HepG2 (cell line): Measurements from ENCODE around the gene ADSS1. TPM values are rescaled to one million over a fixed set of nuclear protein-coding genes. Genes with fewer than 3 reads are reported as not detected.

Source experiments
- FOXA1 ChIP-seq, 2 experiments: fragments of 450-650 bp in 1 of 2; sonication (generic) in 1 of 2; formaldehyde crosslinking in 1 of 2; IDR thresholded peaks; 2 replicates each; pipeline versions ENCODE4 v1.4.0 to v1.6.1; 2016 to 2020; ENCODE audit warnings: missing genetic modification reagents in 1 of 2
- HNF1B ChIP-seq: sonication (generic); formaldehyde crosslinking; IDR thresholded peaks from 2 replicates; pipeline ENCODE4 v1.5.1; 2020; ENCODE audit warnings: mild to moderate bottlenecking, moderate library complexity, missing genetic modification reagents
- KLF6 ChIP-seq: IDR thresholded peaks from 2 replicates; pipeline ENCODE4 v1.8.0; 2016; ENCODE audit warnings: missing biosample characterization, missing genetic modification reagents
- POGZ ChIP-seq: sonication (generic); formaldehyde crosslinking; IDR thresholded peaks from 2 replicates; pipeline ENCODE4 v1.4.0; 2020; ENCODE audit warnings: mild to moderate bottlenecking, missing genetic modification reagents
- REPIN1 ChIP-seq: sonication (generic); formaldehyde crosslinking; IDR thresholded peaks from 2 replicates; pipeline ENCODE4 v1.8.0; 2022; ENCODE audit warnings: missing genetic modification reagents, low read depth, mild to moderate bottlenecking, borderline replicate concordance
- RERE ChIP-seq: IDR thresholded peaks from 2 replicates; pipeline ENCODE4 v1.6.1; 2016; ENCODE audit warnings: low read depth, missing genetic modification reagents, missing compliant biosample characterization
- SIX4 ChIP-seq: sonication (generic); formaldehyde crosslinking; IDR thresholded peaks from 2 replicates; pipeline ENCODE4 v1.4.0; 2020; ENCODE audit warnings: missing genetic modification reagents
- SMAD3 ChIP-seq: sonication (generic); formaldehyde crosslinking; IDR thresholded peaks from 2 replicates; pipeline ENCODE4 v1.4.0; 2020; ENCODE audit warnings: missing genetic modification reagents
- STAT5B ChIP-seq: sonication (generic); formaldehyde crosslinking; IDR thresholded peaks from 2 replicates; pipeline ENCODE4 v1.4.0; 2020; ENCODE audit warnings: missing genetic modification reagents
- XBP1 ChIP-seq: sonication (generic); formaldehyde crosslinking; IDR thresholded peaks from 2 replicates; pipeline ENCODE4 v1.5.0; 2020; ENCODE audit warnings: missing genetic modification reagents
- ZFP36L1 ChIP-seq: sonication (generic); formaldehyde crosslinking; IDR thresholded peaks from 2 replicates; pipeline ENCODE4 v1.8.0; 2022; ENCODE audit warnings: mild to moderate bottlenecking, missing genetic modification reagents, moderate library complexity
- ZFP90 ChIP-seq: sonication (generic); formaldehyde crosslinking; IDR thresholded peaks from 2 replicates; pipeline ENCODE4 v1.8.0; 2022; ENCODE audit warnings: missing genetic modification reagents, mild to moderate bottlenecking, inconsistent platforms, borderline replicate concordance
- polyA plus RNA-seq, 8 experiments: library from polyadenylated mRNA; depleted of rRNA in 3 of 8; stranded (reverse) in 7 of 8; unstranded in 1 of 8; fragments of >200 nt; fragmentation: Illumina TruSeq in 4 of 8; extraction: Trizol in 4 of 8; gene quantifications; 2 replicates each; pipeline versions ENCODE4 v1.2.1 to v1.2.3, GENCODE V29; 2011 to 2016; ENCODE audit warnings: low read depth in 4 of 8, missing spikeins in 1 of 8, mixed read lengths in 1 of 8; ENCODE audit not compliant: insufficient read depth in 1 of 8
- total RNA-seq, 5 experiments: library from RNA; depleted of rRNA; stranded (reverse); fragments of >200 nt; fragmentation: Illumina TruSeq; extraction: Trizol; gene quantifications; 2 replicates each; pipeline ENCODE4 v1.2.3, GENCODE V29; 2016; ENCODE audit warnings: low read depth in 1 of 5
- TF ChIP-seq, protein P1 (sequence below): sonication (generic); formaldehyde crosslinking; IDR thresholded peaks from 2 replicates; pipeline ENCODE4 v1.4.0; 2020; ENCODE audit warnings: missing genetic modification reagents, mild to moderate bottlenecking, borderline replicate concordance

ADSS1 gene
- total and polyA plus RNA-seq, 2 of the 13 experiments (the other 11 are each of a cell fraction or from before 2014, with no cell fraction given), result 1.0 to 36.7 TPM

DNA sequence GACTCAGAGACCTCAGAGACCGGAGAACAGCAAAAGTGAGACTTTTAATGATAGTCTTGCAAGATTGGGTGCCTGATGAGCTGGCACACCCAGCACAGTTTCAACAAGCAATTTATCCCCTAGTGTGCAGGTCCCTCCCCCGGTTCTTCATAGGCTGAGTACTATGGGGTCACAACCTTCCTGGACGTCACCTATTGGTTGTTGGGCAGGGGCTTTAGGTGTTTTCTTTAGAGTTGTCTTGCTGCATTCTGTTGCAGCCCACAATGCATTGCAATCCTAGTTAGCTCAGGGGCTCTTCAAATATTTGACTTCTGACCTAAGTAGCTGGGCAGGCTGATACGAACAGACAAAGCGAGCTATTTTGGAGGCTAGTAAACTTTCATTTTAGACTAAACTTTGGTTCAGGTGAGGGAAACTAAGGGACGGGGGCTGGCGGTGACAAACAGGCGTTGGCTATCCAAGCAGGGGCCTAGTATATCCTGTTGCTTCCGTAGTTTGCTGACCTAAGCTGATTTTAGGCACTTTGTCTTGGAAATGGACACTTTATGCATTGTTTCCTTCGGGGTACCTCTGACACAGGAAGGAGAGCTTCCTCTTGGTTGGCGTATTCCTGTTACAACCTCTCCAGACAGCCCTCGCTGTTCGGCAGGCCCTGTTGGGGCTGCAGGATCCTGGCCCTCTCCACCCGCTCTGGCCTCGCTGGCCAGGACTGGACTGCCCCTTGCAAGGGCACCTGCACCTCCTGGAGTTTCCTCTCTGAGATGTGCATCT, 43.0 kb downstream of the ADSS1 start (continued):
- no peak for TF ChIP-seq FOXA1 (IDR thresholded peaks at IDR 0.05)
- peak; percentile 40; the same call in 1 of the 2 replicates for TF ChIP-seq FOXA1 (CRISPR knock-in tag; IDR thresholded peaks at IDR 0.05)
- TF ChIP-seq POGZ, result no peak; the same call in 1 of the 2 replicates
- TF ChIP-seq KLF6, result peak; percentile 75; the same call in 1 of the 2 replicates
- TF ChIP-seq ZFP36L1 (CRISPR knock-in tag), result no peak
- TF ChIP-seq STAT5B (CRISPR knock-in tag), result no peak
- TF ChIP-seq, protein P1, sequence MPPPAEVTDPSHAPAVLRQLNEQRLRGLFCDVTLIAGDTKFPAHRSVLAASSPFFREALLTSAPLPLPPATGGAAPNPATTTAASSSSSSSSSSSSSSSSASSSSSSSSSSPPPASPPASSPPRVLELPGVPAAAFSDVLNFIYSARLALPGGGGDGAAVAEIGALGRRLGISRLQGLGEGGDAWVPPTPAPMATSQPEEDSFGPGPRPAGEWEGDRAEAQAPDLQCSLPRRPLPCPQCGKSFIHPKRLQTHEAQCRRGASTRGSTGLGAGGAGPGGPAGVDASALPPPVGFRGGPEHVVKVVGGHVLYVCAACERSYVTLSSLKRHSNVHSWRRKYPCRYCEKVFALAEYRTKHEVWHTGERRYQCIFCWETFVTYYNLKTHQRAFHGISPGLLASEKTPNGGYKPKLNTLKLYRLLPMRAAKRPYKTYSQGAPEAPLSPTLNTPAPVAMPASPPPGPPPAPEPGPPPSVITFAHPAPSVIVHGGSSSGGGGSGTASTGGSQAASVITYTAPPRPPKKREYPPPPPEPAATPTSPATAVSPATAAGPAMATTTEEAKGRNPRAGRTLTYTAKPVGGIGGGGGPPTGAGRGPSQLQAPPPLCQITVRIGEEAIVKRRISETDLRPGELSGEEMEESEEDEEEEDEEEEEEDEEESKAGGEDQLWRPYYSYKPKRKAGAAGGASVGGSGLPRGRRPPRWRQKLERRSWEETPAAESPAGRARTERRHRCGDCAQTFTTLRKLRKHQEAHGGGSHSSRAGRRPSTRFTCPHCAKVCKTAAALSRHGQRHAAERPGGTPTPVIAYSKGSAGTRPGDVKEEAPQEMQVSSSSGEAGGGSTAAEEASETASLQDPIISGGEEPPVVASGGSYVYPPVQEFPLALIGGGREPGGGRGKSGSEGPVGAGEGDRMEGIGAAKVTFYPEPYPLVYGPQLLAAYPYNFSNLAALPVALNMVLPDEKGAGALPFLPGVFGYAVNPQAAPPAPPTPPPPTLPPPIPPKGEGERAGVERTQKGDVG (CRISPR knock-in tag), result no peak
- no peak for TF ChIP-seq RERE (CRISPR knock-in tag)
- peak; percentile 70 for TF ChIP-seq SMAD3 (CRISPR knock-in tag)
- TF ChIP-seq REPIN1, result peak; percentile 85; the same call in 1 of the 2 replicates
- no peak for TF ChIP-seq SIX4 (CRISPR knock-in tag)
- TF ChIP-seq ZFP90, result no peak; the same call in 1 of the 2 replicates
- peak; percentile 50 for TF ChIP-seq HNF1B (CRISPR knock-in tag)
- TF ChIP-seq XBP1 (CRISPR knock-in tag), result no peak
